HTR-8/SVneo (cell line): ENCODE data around the gene TNNT3.

Experiments
- DNase-seq: peaks from one replicate; pipeline ENCODE4 v3.0.0; 2011; ENCODE audit warnings: low spot score, mixed read lengths; ENCODE audit not compliant: insufficient read length
- FAIRE-seq: peaks from 2 replicates; lab custom pipeline; 2011; peaks lifted over from hg19 to GRCh38; lab: Jason Lieb, UNC

Gene TNNT3

DNA sequence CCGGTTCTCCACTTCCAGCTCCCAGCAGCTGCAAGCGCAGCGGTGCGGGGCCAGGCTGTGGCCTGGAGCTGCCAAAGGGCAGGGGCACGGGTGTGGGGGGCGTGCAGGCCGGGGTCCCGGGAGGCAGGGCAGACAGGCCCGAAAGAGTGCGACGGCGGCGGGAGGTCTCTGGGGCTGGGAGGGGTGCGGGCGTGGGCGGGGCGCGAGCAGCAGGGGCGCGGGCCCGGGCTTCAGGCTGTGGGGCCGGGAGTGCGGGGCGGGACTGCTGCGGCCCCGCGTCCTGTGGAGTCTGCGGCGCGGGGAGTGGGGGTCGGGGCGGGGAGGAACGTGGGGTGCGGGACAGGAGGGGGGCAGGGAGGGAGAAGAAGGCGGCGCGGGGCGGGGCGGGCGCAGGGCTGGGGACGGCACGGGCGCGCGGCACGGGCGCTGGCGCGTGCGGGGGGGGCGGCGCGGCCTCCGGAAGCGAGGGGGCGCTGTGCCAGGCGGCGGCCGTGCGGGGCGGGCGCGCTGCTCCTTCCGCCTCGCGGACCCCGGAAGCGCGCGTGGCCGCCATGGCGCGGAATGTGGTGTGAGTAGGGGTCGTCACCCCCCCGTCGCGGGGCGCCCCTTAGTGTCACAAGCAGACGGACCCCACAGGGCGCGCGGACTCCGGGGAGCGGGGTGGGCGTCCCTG is 27.4 kb downstream of the TNNT3 start, which contains the start of gene MRPL23:
Gene MRPL23, plus strand, starts transcription at position 521 of the 673 bp plus-strand sequence. Its CDS starts 31 bp downstream, at position 552.
- DNase-seq (no peak), FAIRE-seq (peak; percentile 89)

DNA sequence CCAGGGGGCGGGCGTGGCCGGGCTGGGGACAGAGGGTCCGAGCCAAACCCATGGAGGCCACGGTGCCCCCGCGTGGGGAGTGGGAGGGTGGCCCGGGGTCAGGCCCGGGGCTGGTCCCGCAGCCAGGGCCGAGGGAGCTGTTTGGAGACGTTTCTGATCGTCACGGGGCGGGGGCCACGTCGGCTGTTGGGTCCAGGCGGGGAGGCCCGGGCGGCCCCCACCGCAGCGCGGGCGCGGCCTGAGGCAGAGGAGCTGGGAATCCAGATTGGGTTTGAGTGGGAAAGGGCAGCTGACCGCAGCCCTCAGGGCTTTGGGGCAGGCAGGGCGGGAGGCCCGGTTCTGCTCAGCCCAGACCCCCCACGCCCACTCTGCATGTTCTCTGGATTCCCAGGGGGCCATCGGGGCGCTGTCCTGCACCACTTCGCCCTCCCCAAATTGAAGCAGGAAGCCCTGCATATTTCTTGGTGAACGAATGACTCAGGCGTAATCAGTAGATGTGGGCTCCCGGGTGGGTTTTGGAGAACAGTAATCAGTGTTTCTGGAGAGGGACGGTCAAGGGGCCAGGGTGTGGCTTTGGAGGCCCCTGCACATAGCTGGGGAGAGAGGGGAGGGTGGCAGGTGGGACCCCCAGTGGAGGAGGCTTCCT is 28.2 kb downstream of the TNNT3 start:
- no peak for FAIRE-seq
- DNase-seq, result no peak

DNA sequence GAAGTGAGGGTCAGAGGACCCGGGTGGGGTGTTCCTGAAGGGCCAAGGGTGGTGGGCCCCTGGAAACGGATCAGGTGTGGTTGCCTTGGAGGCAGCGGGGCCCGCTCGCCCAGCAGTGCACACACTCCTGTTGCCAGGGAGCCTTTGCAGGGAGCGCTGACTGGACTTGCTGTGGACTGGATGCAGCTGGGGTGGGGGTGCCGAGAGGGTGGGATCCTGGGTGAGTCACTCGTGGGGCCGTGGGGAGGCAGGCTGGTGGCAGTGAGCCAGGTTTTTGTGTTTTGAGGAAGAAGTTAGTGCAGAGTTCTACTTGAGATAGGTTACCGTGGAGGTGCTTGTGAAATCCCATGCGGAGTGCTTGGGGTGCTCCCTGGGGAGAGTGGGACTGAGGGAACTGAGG is 28.9 kb downstream of the TNNT3 start:
- DNase-seq, result no peak
- no peak for FAIRE-seq

DNA sequence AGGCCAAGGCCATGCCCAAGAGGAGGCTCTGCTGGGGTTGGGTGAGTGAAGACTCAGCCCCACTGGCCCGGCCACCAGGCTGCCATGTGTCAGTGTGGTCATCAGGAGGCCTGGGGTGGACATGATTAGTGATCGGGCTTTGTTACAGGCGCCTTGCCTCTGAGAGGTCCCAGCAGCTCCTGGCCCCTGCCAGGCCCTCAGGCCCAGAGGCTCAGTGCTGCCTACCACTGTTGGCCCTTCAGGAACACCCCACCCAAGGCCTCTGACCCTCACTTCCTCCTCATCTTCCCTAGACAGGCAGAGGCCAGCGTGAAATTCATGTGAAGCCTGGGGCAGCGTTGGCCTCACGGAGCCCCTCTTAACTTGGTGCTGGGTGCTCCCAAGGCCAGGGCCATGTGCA is 29.8 kb downstream of the TNNT3 start:
- FAIRE-seq, result no peak
- no peak for DNase-seq

DNA sequence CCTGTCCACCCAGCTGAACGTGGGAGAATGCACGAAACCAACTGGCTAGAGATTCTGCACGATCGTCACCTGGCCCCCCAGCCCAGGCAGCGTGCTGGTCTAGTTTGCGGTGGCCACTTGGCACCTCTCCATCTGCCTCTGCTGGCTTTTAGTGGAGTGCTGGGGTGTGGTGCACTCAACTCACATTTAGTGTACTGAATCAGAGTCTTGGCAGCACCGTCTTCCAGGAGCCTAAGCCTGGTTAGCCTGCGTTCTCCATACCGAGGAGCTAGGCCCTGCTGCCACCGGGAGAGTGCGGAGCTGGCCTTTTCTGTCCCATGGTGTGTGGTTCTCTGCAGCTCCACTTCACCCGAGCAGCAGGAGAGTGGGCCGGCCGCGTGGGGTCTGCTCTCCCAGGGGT is 30.4 kb downstream of the TNNT3 start:
- FAIRE-seq (no peak), DNase-seq (no peak)

DNA sequence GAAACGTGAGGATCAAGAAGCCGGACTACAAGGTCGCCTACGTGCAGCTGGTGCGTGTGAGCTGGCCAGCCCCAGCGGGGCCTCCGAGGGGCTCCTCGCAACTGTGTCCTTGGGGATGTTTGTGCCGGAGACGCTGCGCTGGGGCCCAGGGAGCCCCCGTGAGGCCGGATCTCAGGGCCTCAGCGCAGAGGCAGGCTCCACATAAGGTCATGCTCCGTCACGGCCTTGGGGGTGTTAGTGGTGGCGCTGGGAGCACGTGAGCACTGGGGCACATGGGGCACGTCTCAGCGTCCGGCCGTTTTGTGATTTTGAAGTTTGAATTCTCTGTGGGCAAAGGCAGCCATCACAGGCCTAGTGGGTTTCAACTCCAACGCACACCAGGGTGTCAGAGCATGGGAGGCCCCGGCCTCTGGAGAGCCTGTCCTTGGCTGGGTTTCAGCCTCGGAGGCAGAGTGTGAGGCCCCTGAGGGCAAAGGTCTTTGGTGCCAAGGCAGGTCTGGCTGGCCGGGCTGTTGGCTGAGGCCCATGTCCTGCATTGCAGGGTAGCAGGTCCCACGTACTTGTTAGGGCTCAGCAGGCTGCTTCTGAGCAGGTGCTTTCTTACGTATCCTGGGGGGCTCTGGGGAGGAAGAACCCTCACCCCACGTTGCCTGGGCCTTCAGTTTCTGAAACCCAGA is 33.4 kb downstream of the TNNT3 start:
- no peak for DNase-seq
- no peak for FAIRE-seq

DNA sequence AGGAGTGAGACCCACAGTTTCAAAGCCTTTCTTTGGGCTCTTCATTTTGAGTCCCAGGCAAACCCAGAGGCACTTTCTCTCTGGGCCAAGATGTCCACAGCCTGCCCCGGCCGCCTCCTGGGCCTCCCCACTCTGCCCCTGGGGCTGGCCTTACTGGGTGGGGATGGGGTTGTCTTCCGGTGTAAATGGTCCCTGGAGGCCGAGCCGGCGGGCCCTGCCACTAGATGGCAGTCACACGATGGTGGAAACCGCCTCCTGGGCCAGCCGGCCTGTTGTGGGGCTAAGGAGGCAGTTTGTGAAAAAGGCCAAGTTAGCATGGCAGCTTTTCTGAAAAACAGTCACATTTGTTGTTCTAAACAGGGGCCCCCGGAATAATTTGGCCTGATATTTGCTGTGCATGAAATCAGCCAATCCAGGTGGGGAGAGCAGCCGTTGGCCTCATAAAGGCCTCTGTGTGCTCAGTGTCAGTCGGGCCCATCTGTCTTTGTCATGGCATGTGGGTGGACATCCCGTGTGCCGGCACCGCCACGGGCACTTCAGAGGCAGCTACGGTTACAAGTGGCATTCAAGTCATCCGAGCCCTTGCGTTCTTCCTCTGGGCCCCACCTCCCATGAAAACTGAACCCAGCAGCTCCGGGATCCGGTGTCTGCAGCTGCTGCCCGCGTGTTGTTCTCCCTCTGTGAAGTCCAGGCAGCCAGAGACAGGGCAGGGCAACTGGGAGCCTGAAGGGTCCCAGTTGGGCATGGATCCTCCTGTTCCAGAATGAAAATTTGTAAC is 34.2 kb downstream of the TNNT3 start:
- DNase-seq, result no peak
- FAIRE-seq, result no peak

DNA sequence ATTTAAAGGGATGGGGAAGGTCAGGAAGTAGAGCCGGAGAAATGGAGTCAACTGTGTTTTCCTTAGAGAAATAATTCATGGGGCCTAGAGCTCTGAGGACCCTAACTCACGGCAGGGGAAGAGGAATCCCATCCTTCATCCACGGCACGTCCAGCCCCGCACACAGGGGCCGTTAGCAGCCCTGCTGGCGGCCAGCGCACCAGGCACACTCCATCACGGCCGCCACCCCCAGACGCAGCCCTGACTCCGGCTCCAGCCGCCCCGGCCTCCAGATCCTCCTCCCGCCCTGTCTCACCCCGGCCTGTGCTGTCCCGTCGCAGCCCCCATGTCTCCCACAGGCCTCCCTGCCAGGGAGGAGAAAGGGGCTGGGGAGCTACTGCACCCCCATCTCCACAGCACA is 38.9 kb downstream of the TNNT3 start:
- no peak for FAIRE-seq
- no peak for DNase-seq

DNA sequence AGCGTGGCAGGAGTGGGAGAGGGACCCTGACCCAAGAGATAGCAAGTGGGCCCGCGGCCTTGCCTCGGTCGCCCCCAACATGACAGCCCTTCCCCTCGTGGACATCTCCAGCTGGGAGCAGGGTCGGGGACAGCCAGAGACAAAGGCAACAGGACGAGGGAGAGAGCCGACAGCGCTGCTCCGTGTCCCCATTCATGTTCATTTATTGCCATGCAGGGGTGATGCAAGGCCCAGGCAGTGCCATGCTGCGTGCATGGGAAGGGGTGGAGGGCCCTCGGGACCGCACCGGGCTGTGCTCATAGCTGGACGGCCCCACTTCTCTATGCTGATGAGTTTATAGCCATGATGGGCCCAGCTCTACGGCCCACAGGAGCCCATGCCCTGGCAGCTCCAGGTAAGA is 40.3 kb downstream of the TNNT3 start:
- no peak for FAIRE-seq
- no peak for DNase-seq

DNA sequence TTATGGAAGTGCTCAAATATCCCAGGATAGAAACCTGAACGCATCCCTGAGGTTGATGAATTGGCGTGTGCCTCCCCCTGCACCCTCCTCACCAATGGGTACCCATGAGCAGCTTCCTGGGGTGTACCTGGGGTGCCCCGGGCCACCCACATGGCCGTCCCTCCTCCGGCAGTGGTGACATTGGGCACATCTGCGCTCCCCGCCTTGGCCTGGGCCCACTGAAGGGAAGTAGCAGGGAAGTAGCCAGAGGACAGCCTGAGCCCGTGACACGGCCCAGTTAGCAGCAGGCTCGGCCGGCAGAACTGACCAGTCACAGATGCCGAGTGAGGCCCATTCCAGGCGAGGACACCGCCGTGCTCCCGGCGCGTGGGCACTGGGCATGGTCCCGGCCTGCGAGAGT is 44.4 kb downstream of the TNNT3 start:
- FAIRE-seq (no peak), DNase-seq (no peak)

DNA sequence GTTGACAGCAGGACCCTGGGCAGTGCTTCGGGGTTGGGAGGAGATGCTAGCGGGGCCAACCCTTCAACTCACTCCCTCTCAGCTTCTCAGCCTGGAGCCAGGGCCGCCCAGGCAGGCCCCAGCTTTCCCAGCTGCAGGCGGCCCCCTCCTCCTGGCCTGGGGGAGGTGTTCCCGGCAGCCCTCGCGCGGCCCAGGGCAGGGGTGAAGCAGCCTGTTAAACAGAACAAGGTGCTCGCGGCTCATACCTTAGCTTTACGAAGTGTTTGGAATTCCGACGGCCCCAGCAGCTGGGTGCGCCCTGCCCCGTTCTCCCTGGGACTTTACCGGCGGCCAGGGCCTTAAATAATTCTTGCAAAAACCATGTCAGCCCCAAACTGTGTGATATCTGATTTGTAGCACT is 44.8 kb downstream of the TNNT3 start:
- FAIRE-seq (no peak), DNase-seq (no peak)

DNA sequence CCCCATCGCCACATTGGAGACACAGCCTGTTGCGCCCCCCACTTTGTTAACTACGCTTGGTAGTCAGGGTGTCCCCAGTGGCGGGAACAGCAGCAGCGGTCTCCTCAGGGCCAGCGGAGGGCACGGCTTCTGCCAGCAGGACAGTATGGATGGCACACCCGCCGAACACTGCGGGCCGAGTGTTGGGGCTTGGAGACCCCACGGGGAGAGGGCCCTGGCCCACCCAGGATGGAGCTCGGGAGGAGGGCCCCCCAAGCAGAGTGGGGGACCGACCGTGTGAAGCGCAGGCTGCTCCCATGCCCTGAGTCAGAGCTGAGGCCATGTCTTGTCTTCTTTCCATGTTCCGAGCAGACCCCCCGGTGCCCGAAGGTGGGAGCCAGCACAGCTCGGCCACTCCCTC is 45.5 kb downstream of the TNNT3 start:
- DNase-seq (no peak), FAIRE-seq (no peak)

DNA sequence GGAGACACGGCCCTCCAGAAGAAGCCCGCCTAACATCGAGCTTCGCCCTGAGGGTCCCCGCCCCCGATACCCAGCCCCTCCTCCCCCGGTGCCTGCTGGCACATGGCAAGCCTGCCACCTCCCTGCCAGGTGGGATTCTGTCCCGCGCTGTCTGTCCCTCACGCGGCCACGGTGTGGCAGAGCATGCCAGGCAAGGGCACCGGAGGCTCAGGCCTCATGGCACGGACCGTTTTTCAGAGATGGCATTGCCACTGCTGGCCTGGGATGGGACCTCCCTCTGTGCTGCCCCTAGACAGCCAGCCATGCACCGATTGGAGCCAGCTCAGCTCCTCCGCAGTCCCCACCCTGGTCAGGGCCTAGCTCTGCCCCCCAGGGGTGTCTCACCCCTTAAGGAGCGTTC is 47.0 kb downstream of the TNNT3 start:
- DNase-seq (no peak), FAIRE-seq (no peak)

DNA sequence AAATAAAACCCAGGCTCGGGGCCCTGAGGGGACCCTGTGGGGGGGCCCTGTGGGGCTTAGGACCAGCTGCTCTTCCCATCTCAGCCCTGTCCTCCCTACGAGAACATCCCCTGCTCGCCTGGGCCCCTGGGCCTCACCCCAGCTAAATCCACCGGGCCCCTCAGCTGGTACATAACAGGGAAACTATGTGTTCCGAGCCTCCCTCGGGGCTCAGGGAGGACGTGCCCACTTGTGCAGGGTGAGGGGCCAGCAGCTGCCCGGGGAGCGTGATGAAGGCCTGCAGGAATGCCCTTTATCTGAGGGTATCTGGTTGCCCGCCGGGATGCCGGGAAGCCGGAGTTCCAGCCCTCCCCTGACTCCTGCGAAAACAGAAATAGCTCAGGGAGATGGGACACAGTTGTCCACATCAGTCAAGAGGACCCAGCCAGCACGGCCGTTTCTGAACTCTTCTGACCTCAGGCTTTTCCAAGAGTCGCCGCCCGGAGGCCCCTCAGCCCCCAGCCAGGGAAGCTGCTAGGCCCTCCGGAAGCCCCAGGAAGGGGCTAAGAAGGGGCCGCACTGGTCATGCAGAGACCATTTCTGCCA is 48.2 kb downstream of the TNNT3 start:
- DNase-seq (no peak), FAIRE-seq (no peak)

DNA sequence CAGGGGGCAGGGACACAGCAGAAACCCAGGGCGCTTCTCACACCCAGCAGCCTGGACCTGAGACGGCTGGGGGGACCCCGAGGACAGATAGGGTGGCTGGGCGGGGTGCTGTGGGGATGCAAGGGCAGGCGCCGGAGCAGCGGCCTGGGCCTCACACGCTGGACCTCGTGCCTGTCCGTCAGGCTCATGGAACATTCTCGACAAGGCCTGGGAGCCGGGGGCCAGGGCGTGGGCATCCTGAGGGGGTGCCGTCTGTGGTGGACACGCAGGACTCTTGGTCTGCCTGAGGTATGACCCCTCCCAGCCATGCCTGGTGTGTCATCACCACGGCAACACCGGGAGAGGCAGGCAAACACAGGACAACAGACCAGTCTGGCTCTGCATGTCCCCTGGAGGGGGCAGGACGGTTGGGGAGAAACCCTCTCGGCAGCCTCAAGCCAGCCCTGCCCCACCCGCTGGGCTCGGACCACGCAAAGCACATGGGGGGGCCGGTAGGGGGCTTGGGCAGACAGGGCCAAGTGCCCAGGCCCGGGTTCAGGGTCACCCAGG is 49.0 kb downstream of the TNNT3 start:
- FAIRE-seq (no peak), DNase-seq (no peak)

DNA sequence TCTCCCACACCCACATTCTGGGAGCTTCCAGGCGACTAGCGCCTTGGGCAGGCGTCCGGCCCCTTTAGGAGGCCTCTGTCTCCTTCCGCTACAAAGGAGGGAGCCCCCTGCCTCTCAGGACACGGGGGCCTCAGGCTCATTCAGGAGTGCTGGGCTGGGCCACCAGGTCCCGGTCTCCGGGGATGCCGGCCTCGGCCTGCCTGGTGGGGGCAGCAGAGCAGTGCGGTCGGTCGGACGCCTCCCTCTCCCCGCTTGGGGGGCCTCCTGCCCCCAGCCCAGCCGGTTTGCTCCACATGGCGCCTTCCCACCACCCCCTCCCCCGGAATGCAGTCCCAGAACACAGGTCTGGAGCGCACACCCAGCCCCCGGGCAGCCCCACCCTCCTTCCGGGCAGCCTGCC is 49.5 kb downstream of the TNNT3 start:
- DNase-seq (no peak), FAIRE-seq (no peak)

DNA sequence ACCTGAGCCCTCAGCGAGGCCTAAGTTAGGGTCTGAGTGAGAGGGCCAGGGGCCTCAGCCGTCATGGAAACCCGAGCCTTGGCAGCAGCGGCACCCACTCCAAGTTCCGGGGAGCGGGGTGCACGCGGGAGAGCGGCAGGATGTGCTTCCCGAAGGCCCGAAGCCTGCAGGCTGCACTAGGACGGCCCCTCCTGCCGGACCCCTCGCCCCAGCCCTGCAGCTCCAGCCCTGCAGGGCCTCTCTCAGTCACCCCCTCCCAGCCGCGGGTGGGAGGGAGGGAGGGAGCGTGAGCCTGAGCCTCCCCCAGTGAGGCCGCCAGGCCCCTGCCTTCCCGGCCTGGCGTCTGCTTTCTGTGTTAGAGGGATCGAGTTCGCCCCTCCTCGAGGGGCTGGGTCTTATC is 50.3 kb downstream of the TNNT3 start:
- no peak for DNase-seq
- no peak for FAIRE-seq

DNA sequence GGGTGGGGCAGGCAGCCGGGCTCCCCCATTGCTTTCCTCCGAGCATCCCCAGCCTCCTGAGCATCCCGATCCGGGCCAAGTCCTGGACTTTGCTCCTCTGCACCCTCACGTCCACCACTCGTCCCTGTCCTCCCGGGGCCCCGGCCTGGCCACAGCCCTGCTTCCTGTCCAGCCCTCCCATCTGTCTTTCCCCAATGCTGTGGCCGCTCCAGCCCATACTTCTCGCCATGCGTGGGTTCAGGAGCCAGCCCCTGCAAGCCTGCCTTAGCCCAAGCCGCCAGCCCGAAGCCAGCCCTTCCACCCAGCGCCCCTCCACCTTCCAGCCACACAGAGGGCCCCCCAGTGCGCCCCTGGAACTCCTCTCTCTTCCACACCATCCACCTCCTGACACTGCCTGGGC is 51.5 kb downstream of the TNNT3 start:
- no peak for FAIRE-seq
- no peak for DNase-seq

DNA sequence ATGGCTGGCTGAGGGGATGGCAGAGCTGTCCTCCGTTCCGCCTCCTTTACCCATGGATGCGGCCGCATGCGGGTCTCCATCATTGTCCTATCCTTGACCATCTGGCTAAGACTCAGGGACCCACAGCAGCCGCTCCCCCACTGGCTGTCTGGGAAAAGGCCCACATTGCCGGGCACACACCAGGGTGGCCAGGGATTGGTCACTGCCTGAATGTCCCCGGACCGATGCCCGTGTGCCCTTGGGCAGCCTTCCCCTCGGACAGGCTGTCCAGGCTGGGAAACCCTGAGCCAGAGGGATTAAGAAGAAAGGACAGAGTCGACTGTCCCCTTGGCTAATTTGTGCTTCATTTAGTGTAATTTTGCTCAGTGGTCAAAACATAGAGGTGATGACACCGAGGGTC is 55.7 kb downstream of the TNNT3 start:
- FAIRE-seq (no peak), DNase-seq (no peak)
